Measurements from ENCODE around the gene OR6Y1.

DNA sequence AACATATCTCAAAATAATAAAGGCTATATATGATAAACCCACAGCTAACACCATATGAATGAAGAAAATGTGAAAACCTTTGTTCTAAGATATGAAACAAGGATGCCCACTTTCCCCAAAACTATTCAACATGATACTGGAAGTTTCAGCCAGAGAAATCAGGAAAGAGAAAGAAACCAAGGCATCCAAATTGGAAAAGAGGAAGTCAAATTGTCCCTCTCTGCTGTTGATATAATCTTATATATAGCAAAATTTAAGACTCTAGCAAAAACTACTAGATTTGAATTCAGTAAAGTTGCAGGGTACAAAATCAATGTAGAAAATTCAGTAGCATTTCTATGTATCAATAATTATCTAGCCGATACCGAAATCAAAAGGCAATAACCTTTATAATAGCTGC, 46.5 kb upstream of the OR6Y1 start:
- TF ChIP-seq, protein P1, sequence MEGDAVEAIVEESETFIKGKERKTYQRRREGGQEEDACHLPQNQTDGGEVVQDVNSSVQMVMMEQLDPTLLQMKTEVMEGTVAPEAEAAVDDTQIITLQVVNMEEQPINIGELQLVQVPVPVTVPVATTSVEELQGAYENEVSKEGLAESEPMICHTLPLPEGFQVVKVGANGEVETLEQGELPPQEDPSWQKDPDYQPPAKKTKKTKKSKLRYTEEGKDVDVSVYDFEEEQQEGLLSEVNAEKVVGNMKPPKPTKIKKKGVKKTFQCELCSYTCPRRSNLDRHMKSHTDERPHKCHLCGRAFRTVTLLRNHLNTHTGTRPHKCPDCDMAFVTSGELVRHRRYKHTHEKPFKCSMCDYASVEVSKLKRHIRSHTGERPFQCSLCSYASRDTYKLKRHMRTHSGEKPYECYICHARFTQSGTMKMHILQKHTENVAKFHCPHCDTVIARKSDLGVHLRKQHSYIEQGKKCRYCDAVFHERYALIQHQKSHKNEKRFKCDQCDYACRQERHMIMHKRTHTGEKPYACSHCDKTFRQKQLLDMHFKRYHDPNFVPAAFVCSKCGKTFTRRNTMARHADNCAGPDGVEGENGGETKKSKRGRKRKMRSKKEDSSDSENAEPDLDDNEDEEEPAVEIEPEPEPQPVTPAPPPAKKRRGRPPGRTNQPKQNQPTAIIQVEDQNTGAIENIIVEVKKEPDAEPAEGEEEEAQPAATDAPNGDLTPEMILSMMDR (IDR thresholded peaks at IDR 0.05; ENCODE audit: insufficient read depth, low read depth, low read length), result no peak
- no peak for TF ChIP-seq EZH2 (IDR thresholded peaks at IDR 0.05; ENCODE audit: insufficient read depth, low read length)
